ENCODE measurements around the gene DDC.

GRCh38 chr7:50612704-50613103 lies 47.5 kb upstream of the DDC start:
- TF ChIP-seq CTCF (IDR thresholded peaks at IDR 0.05) (no peak), EZH2 (IDR thresholded peaks at IDR 0.05; ENCODE audit: borderline replicate concordance, insufficient read depth, low read depth, low read length, poor library complexity, severe bottlenecking) (no peak)
